GM06990 (cell line): Measurements from ENCODE around the gene COQ6.

Experiments
- DNase-seq: peaks from one replicate; pipeline ENCODE4 v3.0.0-alpha.2; 2011; ENCODE audit not compliant: insufficient read length; ENCODE audit errors: extremely low read depth
- H3K27me3 ChIP-seq: replicated peaks from 2 replicates; pipeline ENCODE4 v1.6.0; 2011; ENCODE audit warnings: low read length; ENCODE audit not compliant: control insufficient read depth, insufficient read depth
- H3K36me3 ChIP-seq: 2 replicates; pipeline ENCODE4 v1.5.1; 2011; ENCODE audit warnings: low read length; ENCODE audit not compliant: control insufficient read depth, insufficient read depth
- H3K4me3 ChIP-seq: replicated peaks from 2 replicates; pipeline ENCODE4 v1.5.1; 2011; ENCODE audit warnings: low read depth, mild to moderate bottlenecking, control low read depth, low read length
- TF ChIP-seq, protein P1 (sequence below): IDR thresholded peaks from 2 replicates; pipeline ENCODE4 v1.5.1; 2011; ENCODE audit warnings: low read length, control low read depth, mild to moderate bottlenecking, inconsistent platforms; ENCODE audit not compliant: insufficient read depth, poor library complexity, severe bottlenecking

COQ6 gene

GRCh38 chr14:73944432-73945158 lies 5.5 kb upstream of the COQ6 start:
- no peaks in the 10 kb centered on the region; the same call in 1 of the 2 replicates for H3K36me3 ChIP-seq
- H3K4me3 ChIP-seq = no peak overlapping the region
- TF ChIP-seq, protein P1, sequence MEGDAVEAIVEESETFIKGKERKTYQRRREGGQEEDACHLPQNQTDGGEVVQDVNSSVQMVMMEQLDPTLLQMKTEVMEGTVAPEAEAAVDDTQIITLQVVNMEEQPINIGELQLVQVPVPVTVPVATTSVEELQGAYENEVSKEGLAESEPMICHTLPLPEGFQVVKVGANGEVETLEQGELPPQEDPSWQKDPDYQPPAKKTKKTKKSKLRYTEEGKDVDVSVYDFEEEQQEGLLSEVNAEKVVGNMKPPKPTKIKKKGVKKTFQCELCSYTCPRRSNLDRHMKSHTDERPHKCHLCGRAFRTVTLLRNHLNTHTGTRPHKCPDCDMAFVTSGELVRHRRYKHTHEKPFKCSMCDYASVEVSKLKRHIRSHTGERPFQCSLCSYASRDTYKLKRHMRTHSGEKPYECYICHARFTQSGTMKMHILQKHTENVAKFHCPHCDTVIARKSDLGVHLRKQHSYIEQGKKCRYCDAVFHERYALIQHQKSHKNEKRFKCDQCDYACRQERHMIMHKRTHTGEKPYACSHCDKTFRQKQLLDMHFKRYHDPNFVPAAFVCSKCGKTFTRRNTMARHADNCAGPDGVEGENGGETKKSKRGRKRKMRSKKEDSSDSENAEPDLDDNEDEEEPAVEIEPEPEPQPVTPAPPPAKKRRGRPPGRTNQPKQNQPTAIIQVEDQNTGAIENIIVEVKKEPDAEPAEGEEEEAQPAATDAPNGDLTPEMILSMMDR = no peak
- no peaks in the 10 kb centered on the region for H3K27me3 ChIP-seq
- DNase-seq = no peak

DNA sequence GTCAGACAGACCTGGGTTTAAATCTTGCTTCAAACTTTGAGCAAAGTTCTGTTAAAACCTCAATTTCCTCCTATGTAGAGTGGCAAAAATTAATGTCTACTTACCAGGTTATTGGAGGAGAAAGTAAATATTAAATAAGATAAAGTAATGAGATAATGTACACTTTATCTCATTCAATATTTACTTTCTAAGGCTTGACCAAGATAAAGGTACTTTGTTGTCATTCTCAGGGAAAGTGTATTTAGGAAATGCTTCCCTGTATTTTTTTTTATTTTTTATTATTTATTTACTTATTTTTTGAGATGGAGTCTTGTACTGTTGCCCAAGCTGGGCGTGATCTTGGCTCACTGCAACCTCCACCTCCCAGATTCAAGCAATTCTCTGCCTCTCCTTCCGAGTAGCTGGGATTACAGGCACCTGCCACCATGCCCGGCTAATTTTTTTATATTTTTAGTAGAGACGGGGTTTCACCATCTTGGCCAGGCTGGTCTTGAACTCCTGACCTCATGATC lies 4.9 kb upstream of the COQ6 start:
- H3K36me3 ChIP-seq = no peaks in the 10 kb centered on the region; the same call in 1 of the 2 replicates
- H3K4me3 ChIP-seq = no peak overlapping the region
- DNase-seq = no peak
- TF ChIP-seq, protein P1 = no peak
- H3K27me3 ChIP-seq = no peaks in the 10 kb centered on the region

GRCh38 chr14:73953731-73954130 lies 3.6 kb downstream of the COQ6 start:
- Histone ChIP-seq H3K27me3 (no peaks in the 10 kb centered on the region), H3K4me3 (no peak overlapping the region), H3K36me3 (peaks cover 8% of the 10 kb centered on the region)
- DNase-seq = no peak
- TF ChIP-seq, protein P1 = no peak

DNA sequence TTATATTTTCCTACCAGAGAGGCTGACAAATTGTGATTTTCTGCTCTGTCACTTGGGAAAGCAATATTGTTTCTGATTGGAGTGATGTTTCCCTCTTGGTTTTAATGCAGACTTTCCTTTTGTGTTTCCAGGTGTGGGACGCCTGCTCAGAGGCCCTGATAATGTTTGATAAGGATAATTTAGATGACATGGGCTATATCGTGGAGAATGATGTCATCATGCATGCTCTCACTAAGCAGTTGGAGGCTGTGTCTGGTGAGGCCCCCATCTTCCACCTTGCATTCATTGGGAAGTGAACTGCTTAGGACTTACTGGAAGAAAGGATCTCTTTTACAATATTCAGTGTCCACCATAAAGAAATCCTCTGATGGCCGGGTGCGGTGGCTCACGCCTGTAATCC lies 5.6 kb downstream of the COQ6 start:
- DNase-seq = no peak
- TF ChIP-seq, protein P1 = no peak
- Histone ChIP-seq H3K36me3 (peaks cover 12% of the 10 kb centered on the region), H3K4me3 (no peak overlapping the region), H3K27me3 (no peaks in the 10 kb centered on the region)

- Histone ChIP-seq H3K27me3 (no peaks in the 10 kb centered on the region), H3K4me3 (no peak overlapping the region), H3K36me3 (peaks cover 21% of the 10 kb centered on the region)
- TF ChIP-seq, protein P1 = no peak
- no peak for DNase-seq
Observed at GRCh38 chr14:73958591-73958990, 8.5 kb downstream of the COQ6 start.

GRCh38 chr14:73961192-73961591 lies 11.1 kb downstream of the COQ6 start:
- TF ChIP-seq, protein P1 = no peak
- Histone ChIP-seq H3K4me3 (no peak overlapping the region), H3K27me3 (no peaks in the 10 kb centered on the region), H3K36me3 (peaks cover 21% of the 10 kb centered on the region)
- DNase-seq = no peak
